HepG2 (cell line): ENCODE data around the gene P2RX7. TPM values are rescaled to one million over a fixed set of nuclear protein-coding genes. Genes with fewer than 3 reads are reported as not detected.

ENCODE experiments used
- ARHGAP35 ChIP-seq: sonication (generic); formaldehyde crosslinking; IDR thresholded peaks from 2 replicates; pipeline ENCODE4 v1.9.0; 2022; ENCODE audit warnings: mild to moderate bottlenecking, inconsistent platforms, moderate library complexity, missing genetic modification reagents, borderline replicate concordance
- GABPB1 ChIP-seq: IDR thresholded peaks from 2 replicates; pipeline ENCODE4 v1.6.1; 2016; ENCODE audit warnings: mild to moderate bottlenecking, missing genetic modification reagents, moderate library complexity, missing compliant biosample characterization
- HNF4A ChIP-seq: sonication (generic); formaldehyde crosslinking; IDR thresholded peaks from 2 replicates; pipeline ENCODE4 v1.4.0; 2020; ENCODE audit warnings: missing genetic modification reagents
- HNRNPK ChIP-seq: fragments of 200-400 bp; formaldehyde crosslinking; IDR thresholded peaks from 2 replicates; pipeline ENCODE4 v1.6.1; 2018; ENCODE audit warnings: low read length, low read depth, moderate library complexity, mild to moderate bottlenecking; ENCODE audit not compliant: poor library complexity, severe bottlenecking
- JUN ChIP-seq: sonication (generic); formaldehyde crosslinking; IDR thresholded peaks from 2 replicates; pipeline ENCODE4 v1.4.0; 2020; ENCODE audit warnings: mild to moderate bottlenecking, missing genetic modification reagents
- KDM6A ChIP-seq: IDR thresholded peaks from 2 replicates; pipeline ENCODE4 v1.6.1; 2016; ENCODE audit warnings: low read depth
- MBNL3 ChIP-seq: fragments of 250-450 bp; sonication (Bioruptor Pico); conservative IDR thresholded peaks from 2 replicates; pipeline ENCODE4 v1.8.0; 2022; ENCODE audit warnings: mild to moderate bottlenecking, inconsistent platforms
- NFRKB ChIP-seq: fragments of 450-650 bp; IDR thresholded peaks from 2 replicates; pipeline ENCODE4 v1.6.1; 2017
- NR1H2 ChIP-seq: sonication (generic); formaldehyde crosslinking; IDR thresholded peaks from 2 replicates; pipeline ENCODE4 v1.8.1; 2022; ENCODE audit warnings: low read depth, missing genetic modification reagents, borderline replicate concordance
- TCF7L2 ChIP-seq: IDR thresholded peaks from 2 replicates; pipeline ENCODE4 v1.6.1; 2011; ENCODE audit warnings: mild to moderate bottlenecking, low read depth, low read length, moderate library complexity
- THYN1 ChIP-seq: sonication (generic); formaldehyde crosslinking; IDR thresholded peaks from 2 replicates; pipeline ENCODE4 v1.8.1; 2023; ENCODE audit warnings: low read depth, mild to moderate bottlenecking, moderate library complexity, missing genetic modification reagents, borderline replicate concordance
- ZEB1 ChIP-seq: IDR thresholded peaks from 2 replicates; pipeline ENCODE4 v1.6.1; 2012; ENCODE audit warnings: mild to moderate bottlenecking, low read depth, inconsistent platforms; ENCODE audit not compliant: insufficient replicate concordance
- ZHX1 ChIP-seq: sonication (generic); formaldehyde crosslinking; IDR thresholded peaks from 2 replicates; pipeline ENCODE4 v1.8.1; 2022; ENCODE audit warnings: low read depth, mild to moderate bottlenecking, missing genetic modification reagents
- ZHX2 ChIP-seq, 2 experiments: sonication (generic) in 1 of 2; formaldehyde crosslinking in 1 of 2; IDR thresholded peaks; 2 replicates each; pipeline versions ENCODE4 v1.6.1 to v1.9.0; 2014 to 2022; ENCODE audit warnings: antibody characterized with exemption in 1 of 2, borderline replicate concordance in 1 of 2, inconsistent platforms in 1 of 2, low read depth in 1 of 2, missing genetic modification reagents in 1 of 2
- ZNF510 ChIP-seq: sonication (generic); formaldehyde crosslinking; IDR thresholded peaks from 2 replicates; pipeline ENCODE4 v1.4.0; 2020; ENCODE audit warnings: low read depth, mild to moderate bottlenecking, missing genetic modification reagents
- ZNF512 ChIP-seq: sonication (generic); formaldehyde crosslinking; IDR thresholded peaks from 2 replicates; pipeline ENCODE4 v1.4.0; 2020; ENCODE audit warnings: mild to moderate bottlenecking, missing genetic modification reagents
- ZNF564 ChIP-seq: sonication (generic); formaldehyde crosslinking; IDR thresholded peaks from 2 replicates; pipeline ENCODE4 v1.8.1; 2023; ENCODE audit warnings: mild to moderate bottlenecking, missing genetic modification reagents
- ZNF747 ChIP-seq: sonication (generic); formaldehyde crosslinking; IDR thresholded peaks from 2 replicates; pipeline ENCODE4 v1.8.1; 2023; ENCODE audit warnings: missing genetic modification reagents, mild to moderate bottlenecking, borderline replicate concordance
- ZSCAN25 ChIP-seq: sonication (generic); formaldehyde crosslinking; IDR thresholded peaks from 2 replicates; pipeline ENCODE4 v1.8.0; 2022; ENCODE audit warnings: mild to moderate bottlenecking, missing genetic modification reagents
- polyA plus RNA-seq, 8 experiments: library from polyadenylated mRNA; depleted of rRNA in 3 of 8; stranded (reverse) in 7 of 8; unstranded in 1 of 8; fragments of >200 nt; fragmentation: Illumina TruSeq in 4 of 8; extraction: Trizol in 4 of 8; gene quantifications; 2 replicates each; pipeline versions ENCODE4 v1.2.1 to v1.2.3, GENCODE V29; 2011 to 2016; ENCODE audit warnings: low read depth in 4 of 8, missing spikeins in 1 of 8, mixed read lengths in 1 of 8; ENCODE audit not compliant: insufficient read depth in 1 of 8
- total RNA-seq, 5 experiments: library from RNA; depleted of rRNA; stranded (reverse); fragments of >200 nt; fragmentation: Illumina TruSeq; extraction: Trizol; gene quantifications; 2 replicates each; pipeline ENCODE4 v1.2.3, GENCODE V29; 2016; ENCODE audit warnings: low read depth in 1 of 5

P2RX7 gene
- total and polyA plus RNA-seq, 2 of the 13 experiments (the other 11 are each of a cell fraction or from before 2014, with no cell fraction given) = 0.13 to 0.73 TPM

GRCh38 chr12:121124402-121125109 lies 8.1 kb upstream of the P2RX7 start (continued):
- TF ChIP-seq ZNF512 (CRISPR knock-in tag) (peak; percentile 65; the same call in 1 of the 2 replicates), ZNF564 (CRISPR knock-in tag) (no peak), ZNF510 (no peak), GABPB1 (CRISPR knock-in tag) (no peak), ZHX1 (no peak), MBNL3 (no peak), ZNF747 (CRISPR knock-in tag) (no peak), ZSCAN25 (CRISPR knock-in tag) (peak; percentile 80), HNRNPK (no peak), JUN (CRISPR knock-in tag) (peak; percentile 73; the same call in 1 of the 2 replicates), ZHX2 (IDR thresholded peaks at IDR 0.05; ENCODE audit: low read depth) (no peak), ZHX2 (CRISPR knock-in tag; IDR thresholded peaks at IDR 0.05; ENCODE audit: borderline replicate concordance) (no peak), KDM6A (no peak), HNF4A (CRISPR knock-in tag) (no peak), THYN1 (CRISPR knock-in tag) (no peak), NFRKB (no peak), TCF7L2 (no peak), ARHGAP35 (CRISPR knock-in tag) (no peak), ZEB1 (no peak), NR1H2 (CRISPR knock-in tag) (no peak)
